Left cardiac atrium (tissue), 4 donors: ENCODE results near the gene PCYT2. TPM values are rescaled to one million over a fixed set of nuclear protein-coding genes. Genes with fewer than 3 reads are reported as not detected.
"Not testable (repeated sequence)": the region's sequence is repeated elsewhere in the genome, so short reads cannot be mapped to it uniquely, and the experiment has no call there.

Source experiments
- ATAC-seq, 2 donors: fragments of 200-7000 bp; cut with Tn5 transposase; one replicate each; pipeline ENCODE4 v1.9.1; 2020; ENCODE audit warnings: mild to moderate bottlenecking in 2 of 2, moderate library complexity in 2 of 2
- DNase-seq: peaks from one replicate; pipeline ENCODE4 v3.0.0-alpha.2; 2020
- intact Hi-C, 2 donors: fragments of 100-400 bp; cut with DNase I; formaldehyde crosslinking; loops; one replicate each; pipeline versions ENCODE4 v1.14.1 to v1.15.1; 2022 to 2023
- total RNA-seq, 2 donors: library from RNA; stranded (reverse); fragmentation: NEBNext Ultra II Directional; extraction: Animal tissue kit (Norgen Biotek cat#: 25700); gene quantifications; one replicate each; pipeline ENCODE4 v1.2.1, GENCODE V29; 2021
- donor health status: DM: no; HTN: yes; CAD: no.
- donor health status: DM: no; HTN: yes; CAD: no; lungs with severe emphysema.
- donor health status: DM: yes; HTN: yes; CAD: no.
- donor health status: Dilated cardiomyopathy.

The PCYT2 gene
- total RNA-seq, 2 donors from 2014 or later: 21.8 to 22.2 TPM

GRCh38 chr17:81918832-81919545 lies 7.8 kb upstream of the PCYT2 start:
- intact Hi-C loops: no loop called here
- ATAC-seq: no peak
- DNase-seq: no peak

- intact Hi-C loops, DNase-seq: not testable (repeated sequence)
- peak; percentile 6 to 7 for ATAC-seq
Measured at GRCh38 chr17:81918333-81918669, 7.1 kb upstream of the PCYT2 start.

GRCh38 chr17:81917565-81918332 lies 6.5 kb upstream of the PCYT2 start, which contains the start of gene SIRT7:
SIRT7 (minus strand) TSS chr17:81918176; CDS start chr17:81918131, 45 bp downstream.
- ATAC-seq (peak; percentile 80 to 92), DNase-seq (peak; percentile 79)

GRCh38 chr17:81916234-81917001 lies 5.2 kb upstream of the PCYT2 start:
- intact Hi-C loops: no loop called here
- ATAC-seq (no peak), DNase-seq (no peak)

More at GRCh38 chr17:81917565-81918332, 6.5 kb upstream of the PCYT2 start, which contains the start of gene SIRT7:
- intact Hi-C loops: no loop called here

GRCh38 chr17:81915331-81915730 lies 4.1 kb upstream of the PCYT2 start:
- DNase-seq: no peak
- ATAC-seq: no peak
- intact Hi-C loops: no loop called here

- intact Hi-C loops: no loop called here
- no peak for DNase-seq
- ATAC-seq: no peak
Measured at GRCh38 chr17:81914103-81914850, 3.1 kb upstream of the PCYT2 start.

- no peak for DNase-seq
- intact Hi-C loops: no loop called here
- ATAC-seq: no peak
Measured at GRCh38 chr17:81913394-81914102, 2.3 kb upstream of the PCYT2 start.

- no peak for DNase-seq
- no peak for ATAC-seq
- intact Hi-C loops: no loop called here
Measured at GRCh38 chr17:81912441-81913309, 1.5 kb upstream of the PCYT2 start.

GRCh38 chr17:81911969-81912368 lies 770 bp upstream of the PCYT2 start:
- intact Hi-C loops: no loop called here
- DNase-seq (no peak), ATAC-seq (no peak)

GRCh38 chr17:81910840-81911276 lies 341 bp downstream of the PCYT2 start:
- no peak for DNase-seq
- peak in 1 of 2 donors; percentile 2 for ATAC-seq
- intact Hi-C loops: no loop called here

GRCh38 chr17:81909966-81910839 lies 996 bp downstream of the PCYT2 start:
- intact Hi-C loops: no loop called here
- ATAC-seq (no peak), DNase-seq (no peak)

GRCh38 chr17:81909231-81909630 lies 2.0 kb downstream of the PCYT2 start:
- ATAC-seq (no peak), DNase-seq (no peak)
- intact Hi-C loops: no loop called here

GRCh38 chr17:81908793-81909192 lies 2.4 kb downstream of the PCYT2 start:
- DNase-seq (no peak), ATAC-seq (no peak)
- intact Hi-C loops: no loop called here

GRCh38 chr17:81907219-81908145 lies 3.7 kb downstream of the PCYT2 start:
- intact Hi-C loops: no loop called here
- DNase-seq: no peak
- ATAC-seq: no peak

GRCh38 chr17:81906476-81907218 lies 4.6 kb downstream of the PCYT2 start:
- intact Hi-C loops: no loop called here
- no peak for DNase-seq
- ATAC-seq: no peak
